Upper lobe of left lung (tissue), 6 donors: ENCODE results near the gene MCTP1. TPM values are rescaled to one million over a fixed set of nuclear protein-coding genes. Genes with fewer than 3 reads are reported as not detected.

Experiments
- ATAC-seq, 2 donors: fragments of 200-7000 bp; cut with Tn5 transposase; one replicate each; pipeline ENCODE4 v1.9.1; 2022; ENCODE audit warnings: mild to moderate bottlenecking in 2 of 2, moderate library complexity in 2 of 2; ENCODE audit not compliant: low FRiP score in 2 of 2
- DNase-seq, 2 donors: peaks; one replicate each; pipeline ENCODE4 v3.0.0-alpha.2; 2019 to 2020
- H3K27ac ChIP-seq, 4 donors: fragments of 200-600 bp; sonication (generic); one replicate each; pipeline ENCODE4 v1.5.1; 2016 to 2019
- H3K27me3 ChIP-seq, 4 donors: fragments of 200-600 bp; sonication (generic); one replicate each; pipeline ENCODE4 v1.5.1; 2017 to 2019
- H3K36me3 ChIP-seq, 4 donors: fragments of 200-600 bp; sonication (generic); one replicate each; pipeline ENCODE4 v1.5.1; 2016 to 2019
- H3K4me1 ChIP-seq, 4 donors: fragments of 200-600 bp; sonication (generic); one replicate each; pipeline ENCODE4 v1.5.1; 2018 to 2019
- H3K4me3 ChIP-seq, 4 donors: fragments of 200-600 bp; sonication (generic); one replicate each; pipeline ENCODE4 v1.5.1; 2017 to 2019; ENCODE audit warnings: mild to moderate bottlenecking in 2 of 4, moderate library complexity in 1 of 4
- H3K9me3 ChIP-seq, 4 donors: fragments of 200-600 bp; sonication (generic); one replicate each; pipeline ENCODE4 v1.5.1; 2018 to 2019
- CTCF ChIP-seq, 6 experiments: fragments of 450-650 bp in 4 of 6; fragments of 200-600 bp in 2 of 6; sonication (generic) in 2 of 6; IDR thresholded peaks; one replicate each; pipeline ENCODE4 v1.5.1; 2016 to 2019; ENCODE audit warnings: antibody characterized with exemption in 6 of 6
- EP300 ChIP-seq, 4 donors: sonication (generic); formaldehyde crosslinking; IDR thresholded peaks; one replicate each; pipeline ENCODE4 v1.5.1; 2017; ENCODE audit warnings: antibody characterized with exemption in 4 of 4, control low read depth in 2 of 4
- POLR2A ChIP-seq, 4 donors: fragments of 450-650 bp; IDR thresholded peaks; one replicate each; pipeline ENCODE4 v1.5.1; 2016 to 2017; ENCODE audit warnings: antibody characterized with exemption in 4 of 4, mild to moderate bottlenecking in 2 of 4
- POLR2AphosphoS5 ChIP-seq, 2 donors: sonication (generic); formaldehyde crosslinking; IDR thresholded peaks; one replicate each; pipeline ENCODE4 v1.5.1; 2017; ENCODE audit warnings: antibody characterized with exemption in 2 of 2
- WGBS, 2 donors: methylation state at CpG; one replicate each; pipeline ENCODE4 v1.1.5; 2017 to 2018; 5-methylcytosine and 5-hydroxymethylcytosine counted together
- total RNA-seq, 6 donors: library from RNA; depleted of rRNA in 4 of 6; stranded (reverse); fragments of >200 nt in 4 of 6; gene quantifications; one replicate each; pipeline versions ENCODE4 v1.1.0 to v1.2.1, GENCODE V29; 2016 to 2021
- donor health status: DM: no; HTN: no; CAD: no; lungs with moderate emphysema.
- donor health status: DM: no; HTN: yes; CAD: no; lungs with severe emphysema.

MCTP1 gene
- total RNA-seq, 6 donors from 2014 or later: 30.4 to 43.8 (median 38.3) TPM

GRCh38 chr5:94810877-94811276 is 474.0 kb downstream of the MCTP1 start:
- ATAC-seq: no peak
- no peaks in the 10 kb centered on the region for H3K4me1 ChIP-seq
- WGBS, 2 donors: 93 to 94% methylated on average over 2 of the region's 2 CpGs

DNA sequence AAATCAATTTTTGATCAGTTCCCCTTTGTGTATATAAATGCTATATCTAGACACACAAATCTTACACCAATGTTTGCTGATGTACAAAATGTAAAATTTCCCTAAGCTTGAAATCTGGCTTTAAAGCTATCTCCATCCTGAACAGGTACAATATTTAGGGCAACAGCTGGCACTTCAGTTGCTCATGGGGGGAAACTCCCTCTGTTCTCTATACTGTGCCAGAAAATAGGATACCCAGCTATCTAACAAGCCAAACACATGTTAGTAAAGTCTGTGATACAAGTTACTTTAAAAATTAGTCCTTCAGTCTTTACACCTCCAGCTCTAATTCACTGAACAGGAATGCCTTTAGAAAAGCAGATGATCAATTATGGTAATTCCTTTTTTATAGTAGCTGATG is 474.6 kb downstream of the MCTP1 start:
- DNase-seq (no peak), ATAC-seq (no peak)
- no peaks in the 10 kb centered on the region for H3K36me3 ChIP-seq
- no peaks in the 10 kb centered on the region for H3K27me3 ChIP-seq
- H3K4me3 ChIP-seq: no peak overlapping the region
- H3K4me1 ChIP-seq: no peaks in the 10 kb centered on the region
- no peak overlapping the region for H3K27ac ChIP-seq
- no peaks in the 10 kb centered on the region for H3K9me3 ChIP-seq
- TF ChIP-seq POLR2AphosphoS5 (IDR thresholded peaks at IDR 0.05) (no peak), CTCF (IDR thresholded peaks at IDR 0.05) (no peak)

More at GRCh38 chr5:94810877-94811276, 474.0 kb downstream of the MCTP1 start:
- H3K9me3 ChIP-seq: no peaks in the 10 kb centered on the region
- no peak overlapping the region for H3K27ac ChIP-seq
- H3K4me3 ChIP-seq: no peak overlapping the region
- DNase-seq: no peak
- TF ChIP-seq POLR2AphosphoS5 (IDR thresholded peaks at IDR 0.05) (no peak), POLR2A (IDR thresholded peaks at IDR 0.05) (no peak), CTCF (IDR thresholded peaks at IDR 0.05) (no peak), EP300 (IDR thresholded peaks at IDR 0.05) (no peak)
- H3K27me3 ChIP-seq: no peaks in the 10 kb centered on the region
- H3K36me3 ChIP-seq: no peaks in the 10 kb centered on the region

DNA sequence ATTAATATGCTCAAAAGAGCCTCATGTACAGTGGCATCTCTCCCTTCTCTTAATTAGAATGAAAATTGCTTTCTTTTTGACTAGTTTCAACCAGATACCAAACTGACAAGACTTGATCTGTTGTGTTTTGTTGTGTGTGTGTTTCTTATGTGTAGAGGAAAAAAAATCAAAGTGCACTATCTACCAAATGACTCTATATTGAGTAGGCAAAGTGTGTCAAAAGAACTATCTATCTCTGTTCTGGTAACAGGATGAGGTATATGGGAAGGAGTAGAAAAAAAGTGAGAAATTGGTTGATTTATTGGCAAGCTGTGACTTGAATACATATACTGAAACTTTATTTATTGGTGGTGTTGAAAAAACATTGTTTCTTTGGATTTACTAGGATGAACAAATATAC is 476.4 kb downstream of the MCTP1 start:
- ATAC-seq (no peak), DNase-seq (no peak)
- no peaks in the 10 kb centered on the region for H3K27me3 ChIP-seq
- H3K27ac ChIP-seq: no peak overlapping the region
- H3K4me3 ChIP-seq: no peak overlapping the region
- TF ChIP-seq POLR2AphosphoS5 (IDR thresholded peaks at IDR 0.05): no peak
- no peak for TF ChIP-seq POLR2A (IDR thresholded peaks at IDR 0.05)
- TF ChIP-seq EP300 (IDR thresholded peaks at IDR 0.05): no peak
- TF ChIP-seq CTCF (IDR thresholded peaks at IDR 0.05): no peak
- H3K36me3 ChIP-seq: no peaks in the 10 kb centered on the region
- no peaks in the 10 kb centered on the region for H3K9me3 ChIP-seq
- H3K4me1 ChIP-seq: no peaks in the 10 kb centered on the region

DNA sequence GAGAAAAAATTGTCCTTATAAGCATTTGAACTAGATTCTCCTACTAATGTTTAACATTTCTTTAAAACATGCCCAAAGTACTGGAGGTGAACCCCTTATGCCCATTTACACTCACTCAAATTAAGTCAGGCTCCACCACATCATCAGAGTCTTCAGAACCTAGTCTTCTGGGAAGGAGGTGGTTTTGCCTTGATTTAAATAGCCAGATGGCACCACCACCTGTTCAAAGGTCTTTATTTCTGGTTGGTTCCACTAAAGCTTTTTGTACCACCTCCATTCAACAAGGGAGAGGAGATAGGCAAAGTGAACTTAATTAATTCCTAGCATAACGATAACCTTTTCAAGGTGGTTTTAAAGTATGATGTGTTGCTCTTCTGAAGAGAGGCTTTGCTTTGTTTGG is 476.9 kb downstream of the MCTP1 start:
- no peak for DNase-seq
- WGBS, 2 donors: 96 to 100% methylated on average over 1 of the region's 1 CpG
- Histone ChIP-seq H3K27me3 (no peaks in the 10 kb centered on the region), H3K4me1 (no peaks in the 10 kb centered on the region), H3K4me3 (no peak overlapping the region), H3K9me3 (no peaks in the 10 kb centered on the region), H3K36me3 (no peaks in the 10 kb centered on the region), H3K27ac (no peak overlapping the region)
- ATAC-seq: no peak
- TF ChIP-seq EP300 (IDR thresholded peaks at IDR 0.05): no peak
- TF ChIP-seq CTCF (IDR thresholded peaks at IDR 0.05): no peak
- no peak for TF ChIP-seq POLR2AphosphoS5 (IDR thresholded peaks at IDR 0.05)
- no peak for TF ChIP-seq POLR2A (IDR thresholded peaks at IDR 0.05)

- WGBS, 2 donors: 80 to 81% methylated on average over 2 of the region's 2 CpGs
- no peaks in the 10 kb centered on the region for H3K4me1 ChIP-seq
Measured at GRCh38 chr5:94802450-94802849, 482.4 kb downstream of the MCTP1 start.

More at GRCh38 chr5:94802450-94802849, 482.4 kb downstream of the MCTP1 start:
- Histone ChIP-seq H3K27ac (no peak overlapping the region), H3K36me3 (no peaks in the 10 kb centered on the region), H3K27me3 (no peaks in the 10 kb centered on the region), H3K4me3 (no peak overlapping the region), H3K9me3 (no peaks in the 10 kb centered on the region)
- TF ChIP-seq CTCF (IDR thresholded peaks at IDR 0.05): no peak
- no peak for TF ChIP-seq POLR2A (IDR thresholded peaks at IDR 0.05)
- TF ChIP-seq EP300 (IDR thresholded peaks at IDR 0.05): no peak
- no peak for TF ChIP-seq POLR2AphosphoS5 (IDR thresholded peaks at IDR 0.05)
- ATAC-seq: no peak
- no peak for DNase-seq
